HepG2 (cell line): ENCODE measurements around the gene STAG3. TPM values are rescaled to one million over a fixed set of nuclear protein-coding genes. Genes with fewer than 3 reads are reported as not detected.

Experiments
- ATAC-seq: fragments of 200-7000 bp; cut with Tn5 transposase; 3 replicates; pipeline ENCODE4 v1.9.1; 2020; ENCODE audit warnings: mild to moderate bottlenecking, moderate library complexity
- BruUV-seq: library from RNA; stranded (reverse); fragments of 400-500 nt; replicated peaks from 2 replicates; lab custom pipeline; 2021; lab: Mats Ljungman, UMichigan
- CTCF ChIA-PET: fragments of 300-600 bp; formaldehyde crosslinking; extraction: SDS; loops from one replicate; lab custom pipeline; 2021; ENCODE audit warnings: low total read pairs, inconsistent platforms, low intra/inter-chr PET ratio; lab: Yijun Ruan, JAX
- POLR2A ChIA-PET: fragments of 350-600 bp; sonication (Branson Sonifier 250); formaldehyde crosslinking; loops from one replicate; lab custom pipeline; 2020; ENCODE audit warnings: antibody characterized with exemption, inconsistent platforms; lab: Yijun Ruan, JAX
- DNase-seq: peaks from one replicate; pipeline ENCODE4 v3.0.0-alpha.2; 2015; ENCODE audit warnings: low spot score
- FAIRE-seq: peaks from 3 replicates; lab custom pipeline; 2011; peaks lifted over from hg19 to GRCh38; lab: Jason Lieb, UNC
- H2AFZ ChIP-seq: one replicate; pipeline ENCODE4 v1.6.1; 2011; ENCODE audit warnings: low read length, inconsistent platforms
- H3K27ac ChIP-seq: fragments of 300-600 bp; 3 replicates; pipeline ENCODE4 v1.8.0; 2011; ENCODE audit warnings: mixed run types, mild to moderate bottlenecking, mixed read lengths, low read length, inconsistent platforms; ENCODE audit not compliant: insufficient read depth; ENCODE audit errors: extremely low read length
- H3K27me3 ChIP-seq, 2 experiments: fragments of 200-600 bp in 1 of 2; 2 replicates in 1 of 2; 3 replicates in 1 of 2; pipeline versions ENCODE4 v1.6.0 to v1.8.0; 2011; ENCODE audit warnings: low read length in 2 of 2, mild to moderate bottlenecking in 2 of 2, moderate library complexity in 2 of 2, inconsistent platforms in 1 of 2; ENCODE audit not compliant: insufficient read depth in 2 of 2, control insufficient read depth in 1 of 2
- H3K36me3 ChIP-seq, 2 experiments: fragments of 200-600 bp in 1 of 2; replicated peaks in 1 of 2; 2 replicates in 1 of 2; 3 replicates in 1 of 2; pipeline versions ENCODE4 v1.5.1 to v1.8.0; 2011; ENCODE audit warnings: low read length in 2 of 2, inconsistent platforms in 1 of 2; ENCODE audit not compliant: insufficient read depth in 2 of 2, control insufficient read depth in 1 of 2
- H3K4me1 ChIP-seq: 2 replicates; pipeline ENCODE4 v1.5.1; 2012; ENCODE audit warnings: low read length, inconsistent platforms; ENCODE audit not compliant: insufficient read depth
- H3K4me2 ChIP-seq: 2 replicates; pipeline ENCODE4 v1.6.0; 2011; ENCODE audit warnings: low read depth, low read length, inconsistent platforms
- H3K4me3 ChIP-seq, 3 experiments: fragments of 200-600 bp in 1 of 3; sonication (generic), shearing (Covaris generic) in 1 of 3; replicated peaks in 1 of 3; 2 replicates each; pipeline ENCODE4 v1.5.1; 2011 to 2016; ENCODE audit warnings: low read length in 3 of 3, inconsistent platforms in 2 of 3, low read depth in 2 of 3, mild to moderate bottlenecking in 2 of 3, control low read depth in 1 of 3, mixed read lengths in 1 of 3; ENCODE audit not compliant: insufficient read depth in 1 of 3
- H3K79me2 ChIP-seq: one replicate; pipeline ENCODE4 v1.6.1; 2011; ENCODE audit warnings: low read length, inconsistent platforms; ENCODE audit not compliant: insufficient read depth
- H3K9ac ChIP-seq: 2 replicates; pipeline ENCODE4 v1.6.0; 2011; ENCODE audit warnings: mild to moderate bottlenecking, low read depth, low read length, inconsistent platforms; ENCODE audit not compliant: insufficient read depth
- H3K9me3 ChIP-seq: 2 replicates; pipeline ENCODE4 v1.5.1; 2012; ENCODE audit warnings: mild to moderate bottlenecking, low read length
- H4K20me1 ChIP-seq: 2 replicates; pipeline ENCODE4 v1.6.0; 2011; ENCODE audit warnings: inconsistent platforms, mild to moderate bottlenecking, low read length, moderate library complexity; ENCODE audit not compliant: insufficient read depth
- HMGA1 ChIP-seq: sonication (generic); formaldehyde crosslinking; conservative IDR thresholded peaks from 2 replicates; pipeline ENCODE4 v1.4.0; 2020; ENCODE audit warnings: missing genetic modification reagents
- HNF4A ChIP-seq: sonication (generic); formaldehyde crosslinking; IDR thresholded peaks from 2 replicates; pipeline ENCODE4 v1.4.0; 2020; ENCODE audit warnings: missing genetic modification reagents
- HNF4G ChIP-seq, 2 experiments: sonication (generic) in 1 of 2; formaldehyde crosslinking in 1 of 2; IDR thresholded peaks; 2 replicates each; pipeline versions ENCODE4 v1.4.0 to v1.6.1; 2011 to 2020; ENCODE audit warnings: borderline replicate concordance in 2 of 2, low read depth in 2 of 2, mild to moderate bottlenecking in 2 of 2, low read length in 1 of 2, missing genetic modification reagents in 1 of 2, moderate library complexity in 1 of 2
- KLF9 ChIP-seq: IDR thresholded peaks from 2 replicates; pipeline ENCODE4 v1.6.1; 2016; ENCODE audit warnings: low read depth
- MAFK ChIP-seq, 2 experiments: IDR thresholded peaks in 1 of 2; conservative IDR thresholded peaks in 1 of 2; 2 replicates each; pipeline ENCODE4 v1.6.1; 2011; ENCODE audit warnings: improper control_type of control experiment in 2 of 2, low read length in 2 of 2
- MXD4 ChIP-seq: IDR thresholded peaks from 2 replicates; pipeline ENCODE4 v1.6.1; 2016; ENCODE audit warnings: mild to moderate bottlenecking, missing biosample characterization, missing genetic modification reagents
- TRIM24 ChIP-seq: sonication (generic); formaldehyde crosslinking; IDR thresholded peaks from 2 replicates; pipeline ENCODE4 v1.8.0; 2022; ENCODE audit warnings: mild to moderate bottlenecking, missing genetic modification reagents
- ZNF232 ChIP-seq: sonication (generic); formaldehyde crosslinking; IDR thresholded peaks from 2 replicates; pipeline ENCODE4 v1.4.0; 2020; ENCODE audit warnings: missing genetic modification reagents, borderline replicate concordance
- ZNF30 ChIP-seq: sonication (generic); formaldehyde crosslinking; IDR thresholded peaks from 2 replicates; pipeline ENCODE4 v1.5.0; 2020; ENCODE audit warnings: mild to moderate bottlenecking, missing genetic modification reagents
- ZNF446 ChIP-seq: sonication (generic); formaldehyde crosslinking; IDR thresholded peaks from 2 replicates; pipeline ENCODE4 v1.5.0; 2020; ENCODE audit warnings: mild to moderate bottlenecking, missing genetic modification reagents
- ZNF550 ChIP-seq: sonication (generic); formaldehyde crosslinking; IDR thresholded peaks from 2 replicates; pipeline ENCODE4 v1.4.0; 2020; ENCODE audit warnings: mild to moderate bottlenecking, missing genetic modification reagents, borderline replicate concordance
- WGBS: methylation state at CpG from one replicate; pipeline ENCODE4 v1.1.6; 2017; ENCODE audit warnings: low lambda C conversion rate; 5-methylcytosine and 5-hydroxymethylcytosine counted together
- in situ Hi-C: cut with HindIII; loops from 2 replicates; pipeline ENCODE4 v1.10.0; 2017; ENCODE audit warnings: low pct_unique_long_range_greater_than_20kb; ENCODE audit not compliant: extremely low pct_ligation_motif_present
- intact Hi-C: fragments of 100-400 bp; cut with micrococcal nuclease; formaldehyde crosslinking; loops from one replicate; pipeline ENCODE4 v1.10.0; 2022; ENCODE audit not compliant: unreplicated experiment
- polyA plus RNA-seq, 8 experiments: library from polyadenylated mRNA; depleted of rRNA in 3 of 8; stranded (reverse) in 7 of 8; unstranded in 1 of 8; fragments of >200 nt; fragmentation: Illumina TruSeq in 4 of 8; extraction: Trizol in 4 of 8; gene quantifications; 2 replicates each; pipeline versions ENCODE4 v1.2.1 to v1.2.3, GENCODE V29; 2011 to 2016; ENCODE audit warnings: low read depth in 4 of 8, missing spikeins in 1 of 8, mixed read lengths in 1 of 8; ENCODE audit not compliant: insufficient read depth in 1 of 8
- total RNA-seq, 5 experiments: library from RNA; depleted of rRNA; stranded (reverse); fragments of >200 nt; fragmentation: Illumina TruSeq; extraction: Trizol; gene quantifications; 2 replicates each; pipeline ENCODE4 v1.2.3, GENCODE V29; 2016; ENCODE audit warnings: low read depth in 1 of 5
- TF ChIP-seq, protein P1 (sequence below): sonication (generic); formaldehyde crosslinking; conservative IDR thresholded peaks from 2 replicates; pipeline ENCODE4 v1.4.0; 2020; ENCODE audit warnings: missing genetic modification reagents
- TF ChIP-seq, protein P2 (sequence below): sonication (generic); formaldehyde crosslinking; IDR thresholded peaks from 2 replicates; pipeline ENCODE4 v1.5.1; 2020; ENCODE audit warnings: mild to moderate bottlenecking, missing genetic modification reagents, moderate library complexity

Gene STAG3
- total and polyA plus RNA-seq, 2 of the 13 experiments (the other 11 are each of a cell fraction or from before 2014, with no cell fraction given) = 0.09 to 0.33 TPM

DNA sequence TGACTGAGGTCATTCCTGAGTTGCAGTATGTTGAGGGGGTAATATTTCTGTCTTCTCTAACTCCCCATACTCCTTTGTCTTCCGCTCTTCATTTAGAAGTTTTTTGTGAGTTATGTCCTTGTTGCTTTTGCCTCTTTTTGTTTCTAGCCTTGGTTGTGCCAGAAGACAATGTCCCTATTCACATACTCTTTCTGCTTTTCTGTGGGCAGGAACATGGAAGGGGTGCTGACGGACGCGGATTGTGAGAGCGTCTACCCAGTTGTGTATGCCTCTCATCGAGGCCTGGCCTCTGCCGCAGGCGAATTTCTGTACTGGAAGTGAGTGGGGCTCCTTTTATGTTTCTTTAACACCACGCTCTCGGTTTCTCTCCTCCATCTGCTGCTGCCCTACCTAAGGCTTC lies 20.5 kb downstream of the STAG3 start:
- ChIA-PET POLR2A (no interaction called here), CTCF (no interaction called here)
- in situ Hi-C loops (no loop called here), intact Hi-C loops (no loop called here)
- Histone ChIP-seq H3K36me3 (no peaks in the 10 kb centered on the region), H3K4me3 (no peak overlapping the region), H3K4me2 (no peak overlapping the region), H3K27me3 (no peaks in the 10 kb centered on the region), H3K9ac (no peak overlapping the region), H2AFZ (no peak overlapping the region), H3K27ac (no peak overlapping the region), H4K20me1 (no peaks in the 10 kb centered on the region), H3K9me3 (no peaks in the 10 kb centered on the region), H3K79me2 (no peaks in the 10 kb centered on the region), H3K4me1 (peaks cover 13% of the 10 kb centered on the region)
- no TSS peak for BruUV-seq
- TF ChIP-seq, protein P1, sequence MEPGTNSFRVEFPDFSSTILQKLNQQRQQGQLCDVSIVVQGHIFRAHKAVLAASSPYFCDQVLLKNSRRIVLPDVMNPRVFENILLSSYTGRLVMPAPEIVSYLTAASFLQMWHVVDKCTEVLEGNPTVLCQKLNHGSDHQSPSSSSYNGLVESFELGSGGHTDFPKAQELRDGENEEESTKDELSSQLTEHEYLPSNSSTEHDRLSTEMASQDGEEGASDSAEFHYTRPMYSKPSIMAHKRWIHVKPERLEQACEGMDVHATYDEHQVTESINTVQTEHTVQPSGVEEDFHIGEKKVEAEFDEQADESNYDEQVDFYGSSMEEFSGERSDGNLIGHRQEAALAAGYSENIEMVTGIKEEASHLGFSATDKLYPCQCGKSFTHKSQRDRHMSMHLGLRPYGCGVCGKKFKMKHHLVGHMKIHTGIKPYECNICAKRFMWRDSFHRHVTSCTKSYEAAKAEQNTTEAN (CRISPR knock-in tag) = no peak
- TF ChIP-seq ZNF446 (CRISPR knock-in tag) (no peak), ZNF232 (CRISPR knock-in tag) (no peak), MXD4 (CRISPR knock-in tag) (no peak), TRIM24 (no peak), KLF9 (no peak), ZNF30 (no peak)
- ATAC-seq (no peak), FAIRE-seq (no peak), DNase-seq (no peak)
- 82% methylated on average over 10 of the region's 10 CpGs for WGBS

DNA sequence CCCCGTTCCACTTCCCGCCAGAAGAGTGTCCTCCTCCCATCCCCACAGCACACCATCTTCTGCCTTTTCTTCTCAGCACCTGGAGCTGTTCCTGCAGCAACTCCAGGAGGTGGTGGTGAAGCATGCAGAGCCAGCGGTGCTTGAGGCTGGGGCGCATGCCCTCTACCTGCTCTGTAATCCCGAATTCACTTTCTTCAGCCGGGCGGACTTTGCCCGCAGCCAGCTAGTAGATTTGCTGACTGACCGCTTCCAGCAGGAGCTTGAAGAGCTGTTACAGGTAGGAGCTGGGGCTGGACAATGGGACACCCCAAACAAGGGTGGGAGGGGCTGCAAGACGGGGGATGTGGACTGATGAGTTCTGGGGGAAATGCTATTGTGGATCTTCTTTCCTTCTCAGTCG lies 23.0 kb downstream of the STAG3 start:
- FAIRE-seq (no peak), DNase-seq (peak; percentile 17), ATAC-seq (peak; percentile 69)
- Histone ChIP-seq H3K4me3 (no peak overlapping the region), H2AFZ (no peak overlapping the region), H3K9me3 (no peaks in the 10 kb centered on the region), H3K27ac (no peak overlapping the region), H3K36me3 (no peaks in the 10 kb centered on the region), H3K9ac (no peak overlapping the region), H3K79me2 (no peaks in the 10 kb centered on the region), H3K27me3 (no peaks in the 10 kb centered on the region), H3K4me1 (peaks cover 13% of the 10 kb centered on the region), H4K20me1 (no peaks in the 10 kb centered on the region), H3K4me2 (peak overlapping the region; percentile 29; the same call in 1 of the 2 replicates)
- in situ Hi-C loops = no loop called here
- no TSS peak for BruUV-seq
- TF ChIP-seq MAFK (conservative IDR thresholded peaks at IDR 0.05 in 1 of 2, IDR thresholded peaks at IDR 0.05 in 1 of 2; ENCODE audit: low read length in 2 of 2) (0 out of 4 replicates have a peak, but pooled peaks have one; percentile 3 to 6), ZNF550 (no peak), HMGA1 (no peak), HNF4G (IDR thresholded peaks at IDR 0.05; ENCODE audit: borderline replicate concordance, low read depth, low read length) (0 out of 2 replicates have a peak, but pooled peaks have one; percentile 39), HNF4G (CRISPR knock-in tag; IDR thresholded peaks at IDR 0.05; ENCODE audit: borderline replicate concordance, low read depth) (peak; percentile 53; the same call in 1 of the 2 replicates), HNF4A (peak; percentile 56; the same call in 1 of the 2 replicates)
- TF ChIP-seq, protein P2, sequence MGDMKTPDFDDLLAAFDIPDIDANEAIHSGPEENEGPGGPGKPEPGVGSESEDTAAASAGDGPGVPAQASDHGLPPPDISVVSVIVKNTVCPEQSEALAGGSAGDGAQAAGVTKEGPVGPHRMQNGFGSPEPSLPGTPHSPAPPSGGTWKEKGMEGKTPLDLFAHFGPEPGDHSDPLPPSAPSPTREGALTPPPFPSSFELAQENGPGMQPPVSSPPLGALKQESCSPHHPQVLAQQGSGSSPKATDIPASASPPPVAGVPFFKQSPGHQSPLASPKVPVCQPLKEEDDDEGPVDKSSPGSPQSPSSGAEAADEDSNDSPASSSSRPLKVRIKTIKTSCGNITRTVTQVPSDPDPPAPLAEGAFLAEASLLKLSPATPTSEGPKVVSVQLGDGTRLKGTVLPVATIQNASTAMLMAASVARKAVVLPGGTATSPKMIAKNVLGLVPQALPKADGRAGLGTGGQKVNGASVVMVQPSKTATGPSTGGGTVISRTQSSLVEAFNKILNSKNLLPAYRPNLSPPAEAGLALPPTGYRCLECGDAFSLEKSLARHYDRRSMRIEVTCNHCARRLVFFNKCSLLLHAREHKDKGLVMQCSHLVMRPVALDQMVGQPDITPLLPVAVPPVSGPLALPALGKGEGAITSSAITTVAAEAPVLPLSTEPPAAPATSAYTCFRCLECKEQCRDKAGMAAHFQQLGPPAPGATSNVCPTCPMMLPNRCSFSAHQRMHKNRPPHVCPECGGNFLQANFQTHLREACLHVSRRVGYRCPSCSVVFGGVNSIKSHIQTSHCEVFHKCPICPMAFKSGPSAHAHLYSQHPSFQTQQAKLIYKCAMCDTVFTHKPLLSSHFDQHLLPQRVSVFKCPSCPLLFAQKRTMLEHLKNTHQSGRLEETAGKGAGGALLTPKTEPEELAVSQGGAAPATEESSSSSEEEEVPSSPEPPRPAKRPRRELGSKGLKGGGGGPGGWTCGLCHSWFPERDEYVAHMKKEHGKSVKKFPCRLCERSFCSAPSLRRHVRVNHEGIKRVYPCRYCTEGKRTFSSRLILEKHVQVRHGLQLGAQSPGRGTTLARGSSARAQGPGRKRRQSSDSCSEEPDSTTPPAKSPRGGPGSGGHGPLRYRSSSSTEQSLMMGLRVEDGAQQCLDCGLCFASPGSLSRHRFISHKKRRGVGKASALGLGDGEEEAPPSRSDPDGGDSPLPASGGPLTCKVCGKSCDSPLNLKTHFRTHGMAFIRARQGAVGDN (CRISPR knock-in tag) = 0 out of 2 replicates have a peak, but pooled peaks have one; percentile 10
- ChIA-PET POLR2A (no interaction called here), CTCF (no interaction called here)
- intact Hi-C loops = no loop called here
- 15% methylated on average over 11 of the region's 11 CpGs for WGBS
